ENCODE measurements around the gene SBNO2. TPM values are rescaled to one million over a fixed set of nuclear protein-coding genes. Genes with fewer than 3 reads are reported as not detected.

SBNO2 gene
- total and polyA plus RNA-seq, 9 of the 15 experiments (the other 6 are each of a cell fraction or from before 2014, with no cell fraction given): 0.01 to 46.2 (median 6.7) TPM

DNA sequence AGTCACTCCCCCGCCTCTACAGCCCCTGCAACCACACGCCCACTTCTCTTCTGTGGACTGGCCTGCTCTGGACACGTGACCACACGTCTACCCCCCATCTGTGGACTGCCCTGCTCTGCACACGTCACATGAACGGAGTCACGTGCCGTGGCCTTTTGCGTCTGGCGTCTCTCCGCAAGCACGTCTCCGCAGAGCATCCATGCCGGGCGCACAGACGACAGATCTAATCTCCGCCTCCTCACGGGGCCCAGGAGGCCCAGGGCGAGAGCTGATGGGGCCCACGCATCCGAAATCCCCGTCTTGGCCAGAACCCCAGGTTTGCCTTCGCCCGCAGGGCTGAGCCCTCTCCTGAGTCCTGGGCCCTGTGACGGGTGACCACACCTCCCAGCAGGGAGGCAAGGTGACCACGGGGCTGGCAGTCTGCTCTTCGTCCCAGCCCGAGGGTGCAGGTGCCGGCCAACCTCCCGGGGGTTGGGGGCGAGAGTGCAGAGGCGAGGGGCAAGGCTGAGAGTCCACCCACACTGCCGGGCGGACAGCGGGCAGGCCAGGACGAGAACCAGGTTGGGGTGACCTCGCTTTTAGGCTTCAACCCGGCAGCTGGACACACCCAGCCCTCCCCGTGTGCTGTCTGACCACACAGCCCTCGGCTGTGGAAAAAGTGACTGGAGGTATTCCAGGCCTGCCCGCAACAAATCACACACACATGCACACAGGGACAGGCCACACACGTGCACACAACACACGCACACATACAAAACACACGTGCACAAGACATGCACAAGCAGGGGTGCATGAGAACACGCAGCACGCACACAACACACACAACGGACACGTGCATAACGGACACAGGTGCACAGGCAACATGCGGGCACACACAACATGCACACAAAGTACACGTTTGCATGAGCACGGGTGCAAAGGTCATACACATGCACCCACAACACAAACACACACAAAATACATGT, 3.9 kb downstream of the SBNO2 start (continued):
- TF ChIP-seq, protein P1, sequence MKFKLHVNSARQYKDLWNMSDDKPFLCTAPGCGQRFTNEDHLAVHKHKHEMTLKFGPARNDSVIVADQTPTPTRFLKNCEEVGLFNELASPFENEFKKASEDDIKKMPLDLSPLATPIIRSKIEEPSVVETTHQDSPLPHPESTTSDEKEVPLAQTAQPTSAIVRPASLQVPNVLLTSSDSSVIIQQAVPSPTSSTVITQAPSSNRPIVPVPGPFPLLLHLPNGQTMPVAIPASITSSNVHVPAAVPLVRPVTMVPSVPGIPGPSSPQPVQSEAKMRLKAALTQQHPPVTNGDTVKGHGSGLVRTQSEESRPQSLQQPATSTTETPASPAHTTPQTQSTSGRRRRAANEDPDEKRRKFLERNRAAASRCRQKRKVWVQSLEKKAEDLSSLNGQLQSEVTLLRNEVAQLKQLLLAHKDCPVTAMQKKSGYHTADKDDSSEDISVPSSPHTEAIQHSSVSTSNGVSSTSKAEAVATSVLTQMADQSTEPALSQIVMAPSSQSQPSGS (CRISPR knock-in tag; IDR thresholded peaks at IDR 0.05): no peak
- TF ChIP-seq KDM4B (IDR thresholded peaks at IDR 0.05; ENCODE audit: borderline replicate concordance in 2 of 2, low read depth in 1 of 2): no peak
- TF ChIP-seq, protein P2, sequence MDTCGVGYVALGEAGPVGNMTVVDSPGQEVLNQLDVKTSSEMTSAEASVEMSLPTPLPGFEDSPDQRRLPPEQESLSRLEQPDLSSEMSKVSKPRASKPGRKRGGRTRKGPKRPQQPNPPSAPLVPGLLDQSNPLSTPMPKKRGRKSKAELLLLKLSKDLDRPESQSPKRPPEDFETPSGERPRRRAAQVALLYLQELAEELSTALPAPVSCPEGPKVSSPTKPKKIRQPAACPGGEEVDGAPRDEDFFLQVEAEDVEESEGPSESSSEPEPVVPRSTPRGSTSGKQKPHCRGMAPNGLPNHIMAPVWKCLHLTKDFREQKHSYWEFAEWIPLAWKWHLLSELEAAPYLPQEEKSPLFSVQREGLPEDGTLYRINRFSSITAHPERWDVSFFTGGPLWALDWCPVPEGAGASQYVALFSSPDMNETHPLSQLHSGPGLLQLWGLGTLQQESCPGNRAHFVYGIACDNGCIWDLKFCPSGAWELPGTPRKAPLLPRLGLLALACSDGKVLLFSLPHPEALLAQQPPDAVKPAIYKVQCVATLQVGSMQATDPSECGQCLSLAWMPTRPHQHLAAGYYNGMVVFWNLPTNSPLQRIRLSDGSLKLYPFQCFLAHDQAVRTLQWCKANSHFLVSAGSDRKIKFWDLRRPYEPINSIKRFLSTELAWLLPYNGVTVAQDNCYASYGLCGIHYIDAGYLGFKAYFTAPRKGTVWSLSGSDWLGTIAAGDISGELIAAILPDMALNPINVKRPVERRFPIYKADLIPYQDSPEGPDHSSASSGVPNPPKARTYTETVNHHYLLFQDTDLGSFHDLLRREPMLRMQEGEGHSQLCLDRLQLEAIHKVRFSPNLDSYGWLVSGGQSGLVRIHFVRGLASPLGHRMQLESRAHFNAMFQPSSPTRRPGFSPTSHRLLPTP (IDR thresholded peaks at IDR 0.05; ENCODE audit: borderline replicate concordance, extremely low read depth, insufficient read length): no peak
- TF ChIP-seq ZNF124 (CRISPR knock-in tag; IDR thresholded peaks at IDR 0.05): no peak
- no peak for TF ChIP-seq ZZZ3 (IDR thresholded peaks at IDR 0.05)
- no peak for TF ChIP-seq NR4A1 (CRISPR knock-in tag; IDR thresholded peaks at IDR 0.05)
- TF ChIP-seq NR4A1 (tag; IDR thresholded peaks at IDR 0.05): no peak
- TF ChIP-seq CBFA2T3 (IDR thresholded peaks at IDR 0.05): 0 out of 2 replicates have a peak, but pooled peaks have one; percentile 3
- no peak for TF ChIP-seq ZNF507 (tag; conservative IDR thresholded peaks at IDR 0.05)
- TF ChIP-seq TCFL5 (CRISPR knock-in tag; conservative IDR thresholded peaks at IDR 0.05): no peak
- TF ChIP-seq ZNF431 (CRISPR knock-in tag; IDR thresholded peaks at IDR 0.05): no peak
- TF ChIP-seq, protein P3, sequence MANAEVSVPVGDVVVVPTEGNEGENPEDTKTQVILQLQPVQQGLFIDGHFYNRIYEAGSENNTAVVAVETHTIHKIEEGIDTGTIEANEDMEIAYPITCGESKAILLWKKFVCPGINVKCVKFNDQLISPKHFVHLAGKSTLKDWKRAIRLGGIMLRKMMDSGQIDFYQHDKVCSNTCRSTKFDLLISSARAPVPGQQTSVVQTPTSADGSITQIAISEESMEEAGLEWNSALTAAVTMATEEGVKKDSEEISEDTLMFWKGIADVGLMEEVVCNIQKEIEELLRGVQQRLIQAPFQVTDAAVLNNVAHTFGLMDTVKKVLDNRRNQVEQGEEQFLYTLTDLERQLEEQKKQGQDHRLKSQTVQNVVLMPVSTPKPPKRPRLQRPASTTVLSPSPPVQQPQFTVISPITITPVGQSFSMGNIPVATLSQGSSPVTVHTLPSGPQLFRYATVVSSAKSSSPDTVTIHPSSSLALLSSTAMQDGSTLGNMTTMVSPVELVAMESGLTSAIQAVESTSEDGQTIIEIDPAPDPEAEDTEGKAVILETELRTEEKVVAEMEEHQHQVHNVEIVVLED (CRISPR knock-in tag; IDR thresholded peaks at IDR 0.05): peak; percentile 88
- TF ChIP-seq RAD51 (IDR thresholded peaks at IDR 0.05; ENCODE audit: borderline replicate concordance, low read depth): peak; percentile 96
- no peak for TF ChIP-seq RFX5 (IDR thresholded peaks at IDR 0.05; ENCODE audit: low read depth, low read length)
- TF ChIP-seq GTF2E2 (tag; IDR thresholded peaks at IDR 0.05): no peak
- TF ChIP-seq, protein P4, sequence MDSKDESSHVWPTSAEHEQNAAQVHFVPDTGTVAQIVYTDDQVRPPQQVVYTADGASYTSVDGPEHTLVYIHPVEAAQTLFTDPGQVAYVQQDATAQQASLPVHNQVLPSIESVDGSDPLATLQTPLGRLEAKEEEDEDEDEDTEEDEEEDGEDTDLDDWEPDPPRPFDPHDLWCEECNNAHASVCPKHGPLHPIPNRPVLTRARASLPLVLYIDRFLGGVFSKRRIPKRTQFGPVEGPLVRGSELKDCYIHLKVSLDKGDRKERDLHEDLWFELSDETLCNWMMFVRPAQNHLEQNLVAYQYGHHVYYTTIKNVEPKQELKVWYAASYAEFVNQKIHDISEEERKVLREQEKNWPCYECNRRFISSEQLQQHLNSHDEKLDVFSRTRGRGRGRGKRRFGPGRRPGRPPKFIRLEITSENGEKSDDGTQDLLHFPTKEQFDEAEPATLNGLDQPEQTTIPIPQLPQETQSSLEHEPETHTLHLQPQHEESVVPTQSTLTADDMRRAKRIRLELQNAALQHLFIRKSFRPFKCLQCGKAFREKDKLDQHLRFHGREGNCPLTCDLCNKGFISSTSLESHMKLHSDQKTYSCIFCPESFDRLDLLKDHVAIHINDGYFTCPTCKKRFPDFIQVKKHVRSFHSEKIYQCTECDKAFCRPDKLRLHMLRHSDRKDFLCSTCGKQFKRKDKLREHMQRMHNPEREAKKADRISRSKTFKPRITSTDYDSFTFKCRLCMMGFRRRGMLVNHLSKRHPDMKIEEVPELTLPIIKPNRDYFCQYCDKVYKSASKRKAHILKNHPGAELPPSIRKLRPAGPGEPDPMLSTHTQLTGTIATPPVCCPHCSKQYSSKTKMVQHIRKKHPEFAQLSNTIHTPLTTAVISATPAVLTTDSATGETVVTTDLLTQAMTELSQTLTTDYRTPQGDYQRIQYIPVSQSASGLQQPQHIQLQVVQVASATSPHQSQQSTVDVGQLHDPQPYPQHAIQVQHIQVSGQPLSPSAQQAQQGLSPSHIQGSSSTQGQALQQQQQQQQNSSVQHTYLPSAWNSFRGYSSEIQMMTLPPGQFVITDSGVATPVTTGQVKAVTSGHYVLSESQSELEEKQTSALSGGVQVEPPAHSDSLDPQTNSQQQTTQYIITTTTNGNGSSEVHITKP (IDR thresholded peaks at IDR 0.05; ENCODE audit: partially characterized antibody): peak; percentile 87
- no peak for TF ChIP-seq PRPF4 (IDR thresholded peaks at IDR 0.05; ENCODE audit: insufficient read depth, low read depth, low read length, poor library complexity, severe bottlenecking)
